Stimulated activated CD8-positive, alpha-beta memory T cell treated with anti-CD3 and anti-CD28 coated beads, Interleukin-15, amount 100 ng/mL, for 48 hours (primary cell): ENCODE results near the gene NEK11.

Experiments used
- DNase-seq, 2 donors: peaks; one replicate each; pipeline ENCODE4 v3.0.0-alpha.2; 2020; ENCODE audit warnings: low read depth in 2 of 2

NEK11 gene, protein sequence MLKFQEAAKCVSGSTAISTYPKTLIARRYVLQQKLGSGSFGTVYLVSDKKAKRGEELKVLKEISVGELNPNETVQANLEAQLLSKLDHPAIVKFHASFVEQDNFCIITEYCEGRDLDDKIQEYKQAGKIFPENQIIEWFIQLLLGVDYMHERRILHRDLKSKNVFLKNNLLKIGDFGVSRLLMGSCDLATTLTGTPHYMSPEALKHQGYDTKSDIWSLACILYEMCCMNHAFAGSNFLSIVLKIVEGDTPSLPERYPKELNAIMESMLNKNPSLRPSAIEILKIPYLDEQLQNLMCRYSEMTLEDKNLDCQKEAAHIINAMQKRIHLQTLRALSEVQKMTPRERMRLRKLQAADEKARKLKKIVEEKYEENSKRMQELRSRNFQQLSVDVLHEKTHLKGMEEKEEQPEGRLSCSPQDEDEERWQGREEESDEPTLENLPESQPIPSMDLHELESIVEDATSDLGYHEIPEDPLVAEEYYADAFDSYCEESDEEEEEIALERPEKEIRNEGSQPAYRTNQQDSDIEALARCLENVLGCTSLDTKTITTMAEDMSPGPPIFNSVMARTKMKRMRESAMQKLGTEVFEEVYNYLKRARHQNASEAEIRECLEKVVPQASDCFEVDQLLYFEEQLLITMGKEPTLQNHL

DNA sequence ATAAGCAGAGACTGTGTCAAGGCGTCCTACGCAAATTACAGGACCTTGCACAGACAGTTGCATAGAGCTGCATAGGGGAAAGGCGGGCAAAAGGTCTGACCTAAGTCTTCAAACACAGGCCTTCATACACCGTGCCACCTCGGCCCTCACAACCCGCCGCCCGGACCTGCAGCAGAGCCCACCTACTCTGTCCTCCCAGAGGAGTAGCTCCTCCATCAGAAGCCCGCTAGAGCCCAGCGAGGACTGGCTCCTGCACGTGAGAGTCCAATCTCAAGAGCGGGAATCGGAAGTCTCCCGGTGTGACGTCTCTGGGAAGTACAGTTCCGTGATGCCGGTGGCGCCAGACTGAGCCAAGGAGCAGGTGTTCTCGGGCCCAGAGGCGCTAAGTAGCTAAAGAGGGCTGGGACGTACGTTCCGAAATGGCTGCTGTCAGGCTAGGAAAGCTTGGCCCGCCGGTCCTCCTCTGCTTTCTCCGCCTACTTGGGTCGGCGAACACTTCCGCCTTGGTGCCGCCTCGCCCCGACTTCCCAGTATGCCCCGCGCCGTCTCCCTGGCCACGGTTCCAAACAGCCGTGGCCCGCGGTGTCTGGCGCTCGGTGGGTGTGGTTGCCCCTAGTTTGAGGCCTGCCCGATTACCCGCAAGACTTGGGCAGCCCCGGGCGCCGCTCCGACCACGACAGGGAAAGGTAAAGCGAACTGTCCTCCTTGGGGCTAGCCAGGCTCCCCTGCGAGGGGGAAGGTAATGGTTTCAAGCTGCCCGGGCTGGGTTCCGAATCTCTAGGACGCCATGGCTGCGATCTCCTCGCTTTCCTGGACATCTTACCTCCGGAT, at the start of gene NEK11, which contains the start of gene ASTE1:
NEK11 (plus strand) TSS at position 557 of the 831 bp plus-strand sequence. CDS start 2,832 bp downstream, outside the sequence.
ASTE1 (minus strand) TSS at position 505 of the 831 bp plus-strand sequence. CDS start 1,519 bp downstream, outside the sequence.
- peak; percentile 82 to 86 for DNase-seq

DNA sequence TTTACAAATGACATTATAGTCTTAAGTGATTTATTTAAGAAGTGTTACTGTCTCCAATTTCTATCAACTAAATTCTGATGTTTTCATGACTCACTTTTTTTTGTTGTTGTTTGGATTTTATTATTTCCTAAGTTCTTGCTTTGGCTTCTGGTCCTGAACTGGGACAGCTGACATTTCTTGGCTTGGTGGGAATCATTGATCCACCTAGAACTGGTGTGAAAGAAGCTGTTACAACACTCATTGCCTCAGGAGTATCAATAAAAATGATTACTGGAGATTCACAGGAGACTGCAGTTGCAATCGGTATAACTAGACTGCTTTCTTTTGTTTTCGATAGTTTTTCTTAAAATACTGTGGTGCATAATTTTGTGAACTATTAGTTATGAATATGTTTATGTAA, 47.6 kb upstream of the NEK11 start:
- no peak for DNase-seq

DNA sequence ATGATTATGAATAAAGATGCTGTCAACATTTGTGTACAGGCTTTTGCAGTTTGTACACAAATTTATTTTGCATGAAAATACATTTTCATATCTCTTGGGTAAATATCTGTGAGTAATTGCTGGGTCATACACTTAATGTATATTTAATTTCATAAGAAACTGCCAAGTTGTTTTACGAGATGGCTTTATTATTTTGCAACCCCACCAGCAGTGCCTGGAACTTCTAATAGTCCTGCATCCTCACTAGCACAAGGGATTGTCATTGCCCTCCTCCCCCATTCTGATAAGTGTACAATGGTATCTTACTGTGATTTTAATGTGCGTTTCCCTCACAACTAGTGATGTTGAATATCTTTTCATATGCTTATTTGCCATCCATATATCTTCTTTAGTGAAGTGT, 45.2 kb upstream of the NEK11 start:
- no peak for DNase-seq

GRCh38 chr3:130990282-130990681, 36.4 kb upstream of the NEK11 start:
- DNase-seq, result no peak

- DNase-seq, result peak in 1 of 2 donors; percentile 6
These were observed 35.6 kb upstream of the NEK11 start for GRCh38 chr3:130991126-130991525.

GRCh38 chr3:130992344-130992743, 34.3 kb upstream of the NEK11 start:
- DNase-seq, result no peak

DNA sequence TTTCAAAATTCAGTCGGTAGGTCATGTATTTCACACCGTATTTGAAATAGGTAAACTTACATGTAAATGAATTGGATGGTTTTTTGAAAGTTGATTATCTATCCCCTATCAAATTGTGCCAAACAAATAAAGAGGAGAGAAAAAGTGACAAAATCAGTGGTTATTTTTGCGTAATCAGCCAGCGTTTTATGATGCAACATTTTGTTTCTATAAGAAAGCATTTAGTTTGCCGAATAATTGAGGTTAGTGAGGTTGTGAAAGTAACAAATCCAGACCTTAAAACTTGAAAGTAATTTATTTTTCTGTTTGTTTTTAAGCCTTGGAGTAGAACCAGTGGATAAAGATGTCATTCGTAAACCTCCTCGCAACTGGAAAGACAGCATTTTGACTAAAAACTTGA, 29.4 kb upstream of the NEK11 start:
- no peak for DNase-seq

- DNase-seq, result no peak
These were observed 25.6 kb upstream of the NEK11 start for GRCh38 chr3:131001071-131001470.

DNA sequence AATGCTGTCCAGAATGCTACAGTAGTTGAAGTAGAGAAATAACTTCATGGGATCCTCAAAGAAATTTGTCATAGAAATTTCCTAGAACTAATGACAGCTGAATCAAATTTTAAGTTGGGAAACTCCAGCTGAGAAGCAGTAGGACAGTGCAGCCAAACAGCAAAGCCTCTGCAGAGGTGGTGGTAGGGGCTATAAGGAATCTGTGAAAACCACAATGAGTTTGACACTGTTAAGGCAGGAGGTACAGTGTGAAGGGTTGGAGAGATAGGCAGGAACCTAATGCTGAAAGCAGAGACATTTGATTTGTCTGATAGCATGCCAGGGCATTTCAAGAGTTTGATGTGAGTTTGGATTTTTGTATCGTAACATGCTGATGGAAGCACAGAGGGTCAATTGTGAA, 22.1 kb upstream of the NEK11 start:
- no peak for DNase-seq

GRCh38 chr3:131007256-131007655, 19.4 kb upstream of the NEK11 start:
- DNase-seq, result no peak

- DNase-seq, result no peak
These were observed 18.9 kb upstream of the NEK11 start for GRCh38 chr3:131007782-131008181.

GRCh38 chr3:131008326-131008725, 18.4 kb upstream of the NEK11 start:
- DNase-seq, result no peak

- DNase-seq, result no peak
These were observed 17.0 kb upstream of the NEK11 start for GRCh38 chr3:131009698-131010097.

- no peak for DNase-seq
These were observed 7.7 kb upstream of the NEK11 start for GRCh38 chr3:131018970-131019369.

DNA sequence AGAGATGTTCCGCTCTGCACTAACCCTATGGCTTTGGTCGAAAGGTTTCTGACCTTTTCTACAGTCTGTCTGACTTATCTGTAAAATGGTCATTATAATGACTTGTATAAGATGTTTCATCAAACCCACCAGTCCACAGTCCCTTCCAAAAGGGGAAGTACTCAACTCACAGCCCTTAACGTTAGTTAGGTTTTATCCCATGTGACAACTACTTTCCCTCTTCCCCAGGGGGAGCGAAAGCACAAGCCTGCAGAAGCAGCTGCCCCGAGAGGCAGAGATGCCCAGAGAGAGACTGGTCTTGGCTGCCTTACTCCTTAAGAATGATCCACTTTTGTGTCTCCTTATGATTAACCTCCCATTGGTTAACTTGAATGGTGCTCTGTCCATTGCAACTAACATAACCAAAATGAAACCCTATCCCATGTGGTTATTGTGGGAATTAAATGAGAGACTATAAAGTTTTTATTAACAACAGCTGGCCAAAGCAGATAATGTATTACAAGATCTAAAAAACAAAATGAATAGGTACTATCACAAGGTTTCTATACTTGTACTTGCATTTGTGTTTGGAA, 6.5 kb upstream of the NEK11 start:
- no peak for DNase-seq

- DNase-seq, result no peak
These were observed 1.1 kb upstream of the NEK11 start for GRCh38 chr3:131025539-131025938.

GRCh38 chr3:131028844-131029243, 2.2 kb downstream of the NEK11 start:
- no peak for DNase-seq

DNA sequence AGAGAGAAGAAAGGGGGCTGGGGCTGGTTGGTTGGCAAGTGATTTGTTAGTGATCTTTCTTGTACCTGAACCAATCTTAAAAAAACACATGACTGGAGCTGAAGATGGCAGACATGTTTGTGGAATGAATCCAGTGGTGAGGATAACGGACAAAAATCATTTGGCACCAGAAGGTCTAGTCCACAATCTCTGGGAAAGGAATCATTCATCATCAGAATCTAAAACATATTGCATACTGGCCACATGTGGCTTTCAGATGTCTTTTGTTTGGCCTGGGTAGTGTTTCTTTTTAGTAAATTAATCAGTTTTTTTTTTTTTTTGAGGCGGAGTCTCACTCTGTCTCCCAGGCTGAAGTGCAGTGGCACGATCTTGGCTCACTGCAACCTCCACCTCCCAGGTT, 5.0 kb downstream of the NEK11 start:
- DNase-seq, result no peak

- DNase-seq, result no peak
These were observed 6.9 kb downstream of the NEK11 start for GRCh38 chr3:131033480-131034080.

DNA sequence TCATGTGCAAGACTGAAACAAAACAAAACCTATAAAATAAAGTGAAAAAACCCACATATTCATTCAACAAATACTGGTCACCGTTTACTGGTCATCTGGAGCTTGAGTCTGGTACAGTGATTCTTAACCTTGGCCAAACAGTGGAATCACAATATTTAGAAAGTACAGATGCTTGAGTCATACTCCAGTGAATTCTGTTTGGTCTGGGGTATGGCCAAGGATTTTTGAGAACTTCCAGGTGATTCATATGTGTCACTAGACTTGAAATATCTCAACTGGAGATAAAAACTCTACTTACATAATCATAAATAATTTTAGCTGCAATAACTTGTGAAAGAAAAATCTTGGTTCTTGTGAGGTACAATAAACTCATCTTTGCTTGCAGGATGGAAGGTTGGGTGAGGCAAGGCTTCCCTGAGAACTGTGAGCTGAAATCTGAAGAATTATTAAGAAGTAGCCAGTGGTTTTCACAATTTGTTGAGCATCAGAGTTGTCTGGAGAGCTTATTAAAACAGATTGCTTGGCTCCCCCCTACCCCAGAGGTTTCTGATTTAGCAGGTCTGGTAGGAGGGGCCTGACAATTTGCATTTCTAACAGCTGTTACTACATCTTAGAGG, 9.6 kb downstream of the NEK11 start:
- DNase-seq, result no peak

GRCh38 chr3:131036986-131037385, 10.3 kb downstream of the NEK11 start:
- no peak for DNase-seq
